Measurements from ENCODE around the gene PLEKHH1.

Gene PLEKHH1

GRCh38 chr14:67497716-67498115 is 35.4 kb upstream of the PLEKHH1 start:
- Histone ChIP-seq H3K27ac (ENCODE audit: extremely low read depth, low read depth, low read length) (no peak overlapping the region), H3K36me3 (ENCODE audit: control insufficient read depth in 2 of 2, insufficient read depth in 1 of 2, low read length in 2 of 2) (no peaks in the 10 kb centered on the region; a peak in 1 of 3 replicates), H3K9me3 (ENCODE audit: control insufficient read depth, insufficient read depth, low read depth, low read length) (no peaks in the 10 kb centered on the region), H3K4me3 (ENCODE audit: low read depth, low read length) (no peak overlapping the region), H3K4me1 (ENCODE audit: control insufficient read depth, insufficient read depth, low read length) (no peaks in the 10 kb centered on the region)
- no peak for TF ChIP-seq CTCF (tag by site-specific recombination; IDR thresholded peaks at IDR 0.05)
- no peak for TF ChIP-seq ZBTB26 (tag by site-specific recombination; optimal IDR thresholded peaks at IDR 0.05)
- TF ChIP-seq ZNF707 (tag by site-specific recombination; IDR thresholded peaks at IDR 0.05) = no peak
- no peak for TF ChIP-seq TSHZ1 (tag by site-specific recombination; IDR thresholded peaks at IDR 0.05; ENCODE audit: borderline replicate concordance)
- no peak for TF ChIP-seq ATF2 (tag by site-specific recombination; IDR thresholded peaks at IDR 0.05; ENCODE audit: low read depth)
- no peak for TF ChIP-seq ZNF768 (tag by site-specific recombination; IDR thresholded peaks at IDR 0.05)
- no peak for TF ChIP-seq ZBTB21 (tag by site-specific recombination; IDR thresholded peaks at IDR 0.05)
- TF ChIP-seq SP2 (tag by site-specific recombination; IDR thresholded peaks at IDR 0.05) = no peak
- TF ChIP-seq ZSCAN18 (tag by site-specific recombination; IDR thresholded peaks at IDR 0.05) = no peak
- no peak for TF ChIP-seq ZNF513 (tag by site-specific recombination; IDR thresholded peaks at IDR 0.05)
- TF ChIP-seq ZSCAN4 (tag by site-specific recombination; IDR thresholded peaks at IDR 0.05) = no peak
- TF ChIP-seq ZNF19 (tag by site-specific recombination; IDR thresholded peaks at IDR 0.05; ENCODE audit: low read depth) = no peak
- ChIA-PET POLR2A (no interaction called here), CTCF (interaction anchor here (0.7 to 1.4 kb wide), 2 partner anchors 70 to 139 kb away, joined by 3 read pairs; no protein-coding TSS in a partner anchor)
